HepG2 (cell line): ENCODE measurements around the gene SSU72. TPM values are rescaled to one million over a fixed set of nuclear protein-coding genes. Genes with fewer than 3 reads are reported as not detected.

ENCODE experiments used
- ATAC-seq: fragments of 200-7000 bp; cut with Tn5 transposase; 3 replicates; pipeline ENCODE4 v1.9.1; 2020; ENCODE audit warnings: mild to moderate bottlenecking, moderate library complexity
- BruUV-seq: library from RNA; stranded (reverse); fragments of 400-500 nt; replicated peaks from 2 replicates; lab custom pipeline; 2021; lab: Mats Ljungman, UMichigan
- CTCF ChIA-PET: fragments of 300-600 bp; formaldehyde crosslinking; extraction: SDS; loops from one replicate; lab custom pipeline; 2021; ENCODE audit warnings: low total read pairs, inconsistent platforms, low intra/inter-chr PET ratio; lab: Yijun Ruan, JAX
- POLR2A ChIA-PET: fragments of 350-600 bp; sonication (Branson Sonifier 250); formaldehyde crosslinking; loops from one replicate; lab custom pipeline; 2020; ENCODE audit warnings: antibody characterized with exemption, inconsistent platforms; lab: Yijun Ruan, JAX
- DNase-seq: peaks from one replicate; pipeline ENCODE4 v3.0.0-alpha.2; 2015; ENCODE audit warnings: low spot score
- FAIRE-seq: peaks from 3 replicates; lab custom pipeline; 2011; peaks lifted over from hg19 to GRCh38; lab: Jason Lieb, UNC
- H2AFZ ChIP-seq: one replicate; pipeline ENCODE4 v1.6.1; 2011; ENCODE audit warnings: low read length, inconsistent platforms
- H3K27ac ChIP-seq: fragments of 300-600 bp; 3 replicates; pipeline ENCODE4 v1.8.0; 2011; ENCODE audit warnings: mixed run types, mild to moderate bottlenecking, mixed read lengths, low read length, inconsistent platforms; ENCODE audit not compliant: insufficient read depth; ENCODE audit errors: extremely low read length
- H3K27me3 ChIP-seq, 2 experiments: fragments of 200-600 bp in 1 of 2; 2 replicates in 1 of 2; 3 replicates in 1 of 2; pipeline versions ENCODE4 v1.6.0 to v1.8.0; 2011; ENCODE audit warnings: low read length in 2 of 2, mild to moderate bottlenecking in 2 of 2, moderate library complexity in 2 of 2, inconsistent platforms in 1 of 2; ENCODE audit not compliant: insufficient read depth in 2 of 2, control insufficient read depth in 1 of 2
- H3K36me3 ChIP-seq, 2 experiments: fragments of 200-600 bp in 1 of 2; replicated peaks in 1 of 2; 2 replicates in 1 of 2; 3 replicates in 1 of 2; pipeline versions ENCODE4 v1.5.1 to v1.8.0; 2011; ENCODE audit warnings: low read length in 2 of 2, inconsistent platforms in 1 of 2; ENCODE audit not compliant: insufficient read depth in 2 of 2, control insufficient read depth in 1 of 2
- H3K4me1 ChIP-seq: 2 replicates; pipeline ENCODE4 v1.5.1; 2012; ENCODE audit warnings: low read length, inconsistent platforms; ENCODE audit not compliant: insufficient read depth
- H3K4me2 ChIP-seq: 2 replicates; pipeline ENCODE4 v1.6.0; 2011; ENCODE audit warnings: low read depth, low read length, inconsistent platforms
- H3K4me3 ChIP-seq, 3 experiments: fragments of 200-600 bp in 1 of 3; sonication (generic), shearing (Covaris generic) in 1 of 3; replicated peaks in 1 of 3; 2 replicates each; pipeline ENCODE4 v1.5.1; 2011 to 2016; ENCODE audit warnings: low read length in 3 of 3, inconsistent platforms in 2 of 3, low read depth in 2 of 3, mild to moderate bottlenecking in 2 of 3, control low read depth in 1 of 3, mixed read lengths in 1 of 3; ENCODE audit not compliant: insufficient read depth in 1 of 3
- H3K79me2 ChIP-seq: one replicate; pipeline ENCODE4 v1.6.1; 2011; ENCODE audit warnings: low read length, inconsistent platforms; ENCODE audit not compliant: insufficient read depth
- H3K9ac ChIP-seq: 2 replicates; pipeline ENCODE4 v1.6.0; 2011; ENCODE audit warnings: mild to moderate bottlenecking, low read depth, low read length, inconsistent platforms; ENCODE audit not compliant: insufficient read depth
- H3K9me3 ChIP-seq: 2 replicates; pipeline ENCODE4 v1.5.1; 2012; ENCODE audit warnings: mild to moderate bottlenecking, low read length
- H4K20me1 ChIP-seq: 2 replicates; pipeline ENCODE4 v1.6.0; 2011; ENCODE audit warnings: inconsistent platforms, mild to moderate bottlenecking, low read length, moderate library complexity; ENCODE audit not compliant: insufficient read depth
- HMG20A ChIP-seq: IDR thresholded peaks from 2 replicates; pipeline ENCODE4 v1.6.1; 2016; ENCODE audit warnings: borderline replicate concordance
- KLF11 ChIP-seq: IDR thresholded peaks from 2 replicates; pipeline ENCODE4 v1.6.1; 2016; ENCODE audit warnings: missing compliant biosample characterization
- TCF12 ChIP-seq, 2 experiments: fragments of 450-650 bp in 1 of 2; sonication (generic) in 1 of 2; formaldehyde crosslinking in 1 of 2; IDR thresholded peaks; 2 replicates each; pipeline versions ENCODE4 v1.6.1 to v1.8.0; 2017 to 2022; ENCODE audit warnings: antibody characterized with exemption in 1 of 2, mild to moderate bottlenecking in 1 of 2, missing genetic modification reagents in 1 of 2, moderate library complexity in 1 of 2
- ZNF574 ChIP-seq: sonication (generic); formaldehyde crosslinking; IDR thresholded peaks from 2 replicates; pipeline ENCODE4 v1.4.0; 2020; ENCODE audit warnings: missing genetic modification reagents
- ZNF703 ChIP-seq: sonication (generic); formaldehyde crosslinking; IDR thresholded peaks from 2 replicates; pipeline ENCODE4 v1.5.1; 2020; ENCODE audit warnings: missing genetic modification reagents, mild to moderate bottlenecking, moderate library complexity, borderline replicate concordance
- WGBS: methylation state at CpG from one replicate; pipeline ENCODE4 v1.1.6; 2017; ENCODE audit warnings: low lambda C conversion rate; 5-methylcytosine and 5-hydroxymethylcytosine counted together
- in situ Hi-C: cut with HindIII; loops from 2 replicates; pipeline ENCODE4 v1.10.0; 2017; ENCODE audit warnings: low pct_unique_long_range_greater_than_20kb; ENCODE audit not compliant: extremely low pct_ligation_motif_present
- intact Hi-C: fragments of 100-400 bp; cut with micrococcal nuclease; formaldehyde crosslinking; loops from one replicate; pipeline ENCODE4 v1.10.0; 2022; ENCODE audit not compliant: unreplicated experiment
- polyA plus RNA-seq, 8 experiments: library from polyadenylated mRNA; depleted of rRNA in 3 of 8; stranded (reverse) in 7 of 8; unstranded in 1 of 8; fragments of >200 nt; fragmentation: Illumina TruSeq in 4 of 8; extraction: Trizol in 4 of 8; gene quantifications; 2 replicates each; pipeline versions ENCODE4 v1.2.1 to v1.2.3, GENCODE V29; 2011 to 2016; ENCODE audit warnings: low read depth in 4 of 8, missing spikeins in 1 of 8, mixed read lengths in 1 of 8; ENCODE audit not compliant: insufficient read depth in 1 of 8
- total RNA-seq, 5 experiments: library from RNA; depleted of rRNA; stranded (reverse); fragments of >200 nt; fragmentation: Illumina TruSeq; extraction: Trizol; gene quantifications; 2 replicates each; pipeline ENCODE4 v1.2.3, GENCODE V29; 2016; ENCODE audit warnings: low read depth in 1 of 5

Gene SSU72
- total and polyA plus RNA-seq, 2 of the 13 experiments (the other 11 are each of a cell fraction or from before 2014, with no cell fraction given) = 42.8 to 67.1 TPM

DNA sequence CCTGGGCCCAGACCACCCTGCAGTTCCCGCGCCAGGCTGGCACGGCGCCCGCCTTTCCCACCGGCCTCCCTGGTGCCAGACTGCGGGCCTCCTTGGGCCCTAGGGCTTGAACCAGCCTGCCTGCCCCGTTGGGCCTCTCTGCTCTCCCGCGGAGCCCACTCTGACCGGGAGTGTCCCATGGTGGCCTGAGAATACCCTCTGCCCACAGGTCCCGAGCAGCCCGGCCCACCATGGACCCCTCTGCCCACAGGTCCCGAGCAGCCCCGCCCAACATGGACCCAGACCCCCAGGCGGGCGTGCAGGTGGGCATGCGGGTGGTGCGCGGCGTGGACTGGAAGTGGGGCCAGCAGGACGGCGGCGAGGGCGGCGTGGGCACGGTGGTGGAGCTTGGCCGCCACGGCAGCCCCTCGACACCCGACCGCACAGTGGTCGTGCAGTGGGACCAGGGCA, 48.5 kb upstream of the SSU72 start:
- BruUV-seq = no TSS peak
- 100% methylated on average over 12 of the region's 33 CpGs for WGBS

More for the DNA sequence above, 48.5 kb upstream of the SSU72 start:
- no peak overlapping the region for H3K9ac ChIP-seq
- H3K27me3 ChIP-seq = no peaks in the 10 kb centered on the region
- no peak for FAIRE-seq
- CTCF ChIA-PET = no interaction called here
- in situ Hi-C loops = no loop called here
- no peak for TF ChIP-seq ZNF703 (CRISPR knock-in tag)
- TF ChIP-seq TCF12 (IDR thresholded peaks at IDR 0.05) = no peak
- no peak for TF ChIP-seq TCF12 (CRISPR knock-in tag; IDR thresholded peaks at IDR 0.05)
- no peak for TF ChIP-seq KLF11 (CRISPR knock-in tag)
- TF ChIP-seq ZNF574 (CRISPR knock-in tag) = no peak
- no peak for TF ChIP-seq HMG20A (CRISPR knock-in tag)
- TF ChIP-seq, all 625 proteins: peak for 0
- intact Hi-C loops = no loop called here
- Histone ChIP-seq H3K4me3 (no peak overlapping the region), H3K4me1 (no peaks in the 10 kb centered on the region), H4K20me1 (no peaks in the 10 kb centered on the region), H3K9me3 (no peaks in the 10 kb centered on the region), H3K36me3 (peaks cover 1 to 4% of the 10 kb centered on the region in 2 experiments; a peak in 1 of 5 replicates), H3K4me2 (no peak overlapping the region), H3K27ac (no peak overlapping the region), H3K79me2 (no peaks in the 10 kb centered on the region), H2AFZ (no peak overlapping the region)
- no peak for DNase-seq
- no peak for ATAC-seq
- POLR2A ChIA-PET = no interaction called here
